ENCODE data around the gene KMT5B.

The KMT5B gene

DNA sequence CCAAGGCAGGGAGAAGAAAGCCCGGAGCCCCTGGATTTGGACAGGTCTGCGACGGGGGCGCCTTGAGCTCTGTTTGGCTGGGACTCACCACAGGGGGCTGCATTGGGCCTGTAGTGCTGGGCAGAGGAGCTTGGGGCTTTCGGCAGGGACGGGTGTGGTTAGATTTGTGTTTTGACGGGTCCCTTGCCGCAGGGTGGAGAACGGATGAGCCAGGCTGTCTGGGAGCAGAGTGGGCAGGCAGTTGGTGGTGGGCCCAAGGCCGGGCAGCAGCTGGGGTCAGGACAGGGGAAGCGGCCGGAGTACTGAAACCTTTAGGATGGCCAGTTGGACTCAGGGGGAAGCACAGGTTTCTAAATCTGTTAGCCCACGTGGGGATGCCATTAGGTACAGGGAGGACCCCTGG, 45.3 kb upstream of the KMT5B start:
- no peaks in the 10 kb centered on the region for H3K27me3 ChIP-seq (replicated peaks in 2 of 5; ENCODE audit: control insufficient read depth in 4 of 5, insufficient read depth in 5 of 5, low read length in 4 of 5)
- ChIA-PET POLR2A (no interaction called here), CTCF (interaction anchor here (0.5 to 10.0 kb wide), 14 partner anchors 9 to 126 kb away, joined by 3 to 188 read pairs (median 4); partner anchors contain the start of gene C11orf24)
- WGBS (ENCODE audit: insufficient coverage) = 94% methylated on average over 13 of the region's 13 CpGs
- DNase-seq = no peak
- no peak overlapping the region for H3K27ac ChIP-seq (ENCODE audit: insufficient read depth in 1 of 2, low read depth in 1 of 2, low read length in 2 of 2, poor library complexity in 1 of 2, severe bottlenecking in 2 of 2)
- peaks cover 0 to 4% (median 2%) of the 10 kb centered on the region in 4 experiments for H3K4me1 ChIP-seq (ENCODE audit: control extremely low read depth in 1 of 4, control insufficient read depth in 4 of 4, insufficient read depth in 4 of 4, low read length in 3 of 4)
- H3K36me3 ChIP-seq (ENCODE audit: control insufficient read depth in 4 of 4, insufficient read depth in 4 of 4, low read length in 3 of 4) = peaks cover under 1 to 25% (median 18%) of the 10 kb centered on the region in 4 experiments
- no peaks in the 10 kb centered on the region for H3K9me3 ChIP-seq (ENCODE audit: control extremely low read depth in 1 of 5, control insufficient read depth in 4 of 5, insufficient read depth in 2 of 5, low read depth in 1 of 5, low read length in 4 of 5)
- no peak overlapping the region for H3K4me3 ChIP-seq (ENCODE audit: control insufficient read depth in 1 of 7, extremely low read depth in 1 of 7, insufficient read depth in 4 of 7, low read depth in 2 of 7, low read length in 6 of 7)

DNA sequence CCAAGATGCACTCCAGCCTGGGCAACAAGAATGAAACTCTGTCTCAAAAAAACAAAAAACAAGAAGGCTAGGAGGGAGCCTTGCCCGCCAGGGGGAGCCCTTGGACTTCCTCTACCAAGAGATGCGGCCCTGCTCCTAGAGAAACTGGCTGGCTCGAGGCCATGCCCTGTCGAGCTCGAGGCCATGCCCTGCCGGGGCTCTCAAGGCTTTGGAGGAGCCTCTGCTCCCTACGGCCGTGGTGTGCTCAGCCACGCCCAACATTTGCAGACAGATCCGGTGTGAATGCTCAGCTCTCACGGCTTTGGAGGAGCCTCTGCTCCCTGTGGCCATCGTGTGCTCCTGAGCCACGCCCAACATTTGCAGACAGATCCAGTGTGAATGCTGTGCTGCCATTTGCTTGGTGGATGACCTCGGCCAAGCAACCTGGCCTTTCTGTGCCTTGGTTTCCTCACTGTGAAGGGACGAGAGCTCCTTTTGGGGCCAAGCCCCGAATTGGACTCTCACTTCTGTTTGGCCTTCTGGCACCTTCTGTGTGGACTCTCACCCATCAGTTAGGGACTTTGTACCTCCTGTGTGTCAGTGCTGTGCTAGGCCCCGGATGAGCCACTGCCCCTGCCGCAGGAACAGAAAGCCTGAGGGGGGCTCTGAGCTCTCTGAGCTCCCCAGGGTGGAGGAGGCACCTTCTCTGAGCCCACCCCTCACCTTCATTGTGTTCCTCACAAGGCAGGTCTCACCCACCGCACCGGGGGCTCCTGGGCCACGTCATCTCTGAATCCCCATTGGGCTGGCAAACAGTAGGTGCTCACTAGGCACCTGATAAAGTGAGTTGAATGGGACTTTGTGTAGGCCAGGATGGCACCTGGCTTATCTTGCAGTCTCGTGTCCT, 44.6 kb upstream of the KMT5B start:
- WGBS (ENCODE audit: insufficient coverage) = 40% methylated on average over 19 of the region's 22 CpGs
- CTCF ChIA-PET = interaction anchor here (0.6 to 10.0 kb wide), 25 partner anchors 9 to 191 kb away, joined by 3 to 188 read pairs (median 4); partner anchors contain the start of gene C11orf24
- H3K36me3 ChIP-seq (ENCODE audit: control insufficient read depth in 4 of 4, insufficient read depth in 4 of 4, low read length in 3 of 4) = peaks cover 0 to 19% (median 14%) of the 10 kb centered on the region in 4 experiments
- H3K27ac ChIP-seq (ENCODE audit: insufficient read depth in 1 of 2, low read depth in 1 of 2, low read length in 2 of 2, poor library complexity in 1 of 2, severe bottlenecking in 2 of 2) = no peak overlapping the region
- H3K4me1 ChIP-seq (ENCODE audit: control extremely low read depth in 1 of 4, control insufficient read depth in 4 of 4, insufficient read depth in 4 of 4, low read length in 3 of 4) = peaks cover 0 to 4% (median 2%) of the 10 kb centered on the region in 4 experiments
- H3K27me3 ChIP-seq (replicated peaks in 2 of 5; ENCODE audit: control insufficient read depth in 4 of 5, insufficient read depth in 5 of 5, low read length in 4 of 5) = no peaks in the 10 kb centered on the region
- POLR2A ChIA-PET = interaction anchor here (0.9 kb wide), 1 partner anchor 13 kb away, joined by 5 read pairs; no protein-coding TSS in a partner anchor
- peak; percentile 90 to 96 (median 92) for DNase-seq
- H3K4me3 ChIP-seq (ENCODE audit: control insufficient read depth in 1 of 7, extremely low read depth in 1 of 7, insufficient read depth in 4 of 7, low read depth in 2 of 7, low read length in 6 of 7) = no peak overlapping the region
- no peaks in the 10 kb centered on the region for H3K9me3 ChIP-seq (ENCODE audit: control extremely low read depth in 1 of 5, control insufficient read depth in 4 of 5, insufficient read depth in 2 of 5, low read depth in 1 of 5, low read length in 4 of 5)

GRCh38 chr11:68256331-68256741, 43.2 kb upstream of the KMT5B start:
- H3K27ac ChIP-seq (ENCODE audit: insufficient read depth in 1 of 2, low read depth in 1 of 2, low read length in 2 of 2, poor library complexity in 1 of 2, severe bottlenecking in 2 of 2) = no peak overlapping the region
- peaks cover 0 to 4% (median 2%) of the 10 kb centered on the region in 4 experiments for H3K4me1 ChIP-seq (ENCODE audit: control extremely low read depth in 1 of 4, control insufficient read depth in 4 of 4, insufficient read depth in 4 of 4, low read length in 3 of 4)
- H3K36me3 ChIP-seq (ENCODE audit: control insufficient read depth in 4 of 4, insufficient read depth in 4 of 4, low read length in 3 of 4) = peaks cover 0 to 5% (median 3%) of the 10 kb centered on the region in 4 experiments
- DNase-seq = no peak
- no peak overlapping the region for H3K4me3 ChIP-seq (ENCODE audit: control insufficient read depth in 1 of 7, extremely low read depth in 1 of 7, insufficient read depth in 4 of 7, low read depth in 2 of 7, low read length in 6 of 7)
- WGBS (ENCODE audit: insufficient coverage) = 93% methylated on average over 7 of the region's 9 CpGs
- ChIA-PET CTCF (interaction anchor here (1.0 to 10.0 kb wide), 12 partner anchors 8 to 128 kb away, joined by 3 to 188 read pairs (median 6); partner anchors contain the start of gene C11orf24), POLR2A (no interaction called here)
- H3K27me3 ChIP-seq (replicated peaks in 2 of 5; ENCODE audit: control insufficient read depth in 4 of 5, insufficient read depth in 5 of 5, low read length in 4 of 5) = no peaks in the 10 kb centered on the region
- peaks cover 0 to 4% (median 2%) of the 10 kb centered on the region in 5 experiments for H3K9me3 ChIP-seq (ENCODE audit: control extremely low read depth in 1 of 5, control insufficient read depth in 4 of 5, insufficient read depth in 2 of 5, low read depth in 1 of 5, low read length in 4 of 5)

- peaks cover 0 to 4% (median 2%) of the 10 kb centered on the region in 4 experiments for H3K4me1 ChIP-seq (ENCODE audit: control extremely low read depth in 1 of 4, control insufficient read depth in 4 of 4, insufficient read depth in 4 of 4, low read length in 3 of 4)
- ChIA-PET CTCF (interaction anchor here (2.6 to 10.0 kb wide), 4 partner anchors 17 to 129 kb away, joined by 12 to 188 read pairs (median 34); partner anchors contain the start of gene C11orf24), POLR2A (no interaction called here)
- H3K27ac ChIP-seq (ENCODE audit: insufficient read depth in 1 of 2, low read depth in 1 of 2, low read length in 2 of 2, poor library complexity in 1 of 2, severe bottlenecking in 2 of 2) = no peak overlapping the region
- peaks cover 0 to 4% (median 3%) of the 10 kb centered on the region in 5 experiments for H3K9me3 ChIP-seq (ENCODE audit: control extremely low read depth in 1 of 5, control insufficient read depth in 4 of 5, insufficient read depth in 2 of 5, low read depth in 1 of 5, low read length in 4 of 5)
- H3K4me3 ChIP-seq (ENCODE audit: control insufficient read depth in 1 of 7, extremely low read depth in 1 of 7, insufficient read depth in 4 of 7, low read depth in 2 of 7, low read length in 6 of 7) = no peak overlapping the region
- 91% methylated on average over 10 of the region's 13 CpGs for WGBS (ENCODE audit: insufficient coverage)
- peaks cover 0 to 2% (median under 1%) of the 10 kb centered on the region in 4 experiments for H3K36me3 ChIP-seq (ENCODE audit: control insufficient read depth in 4 of 4, insufficient read depth in 4 of 4, low read length in 3 of 4)
- no peaks in the 10 kb centered on the region for H3K27me3 ChIP-seq (replicated peaks in 2 of 5; ENCODE audit: control insufficient read depth in 4 of 5, insufficient read depth in 5 of 5, low read length in 4 of 5)
- DNase-seq = no peak
Observed at GRCh38 chr11:68255526-68255925, 42.4 kb upstream of the KMT5B start.

- Histone ChIP-seq H3K36me3 (ENCODE audit: control insufficient read depth in 4 of 4, insufficient read depth in 4 of 4, low read length in 3 of 4) (no peaks in the 10 kb centered on the region), H3K4me3 (ENCODE audit: control insufficient read depth in 1 of 7, extremely low read depth in 1 of 7, insufficient read depth in 4 of 7, low read depth in 2 of 7, low read length in 6 of 7) (no peak overlapping the region), H3K9me3 (ENCODE audit: control extremely low read depth in 1 of 5, control insufficient read depth in 4 of 5, insufficient read depth in 2 of 5, low read depth in 1 of 5, low read length in 4 of 5) (peaks cover 0 to 4% (median 3%) of the 10 kb centered on the region in 5 experiments), H3K4me1 (ENCODE audit: control extremely low read depth in 1 of 4, control insufficient read depth in 4 of 4, insufficient read depth in 4 of 4, low read length in 3 of 4) (peaks cover 0 to 4% (median 2%) of the 10 kb centered on the region in 4 experiments), H3K27me3 (replicated peaks in 2 of 5; ENCODE audit: control insufficient read depth in 4 of 5, insufficient read depth in 5 of 5, low read length in 4 of 5) (no peaks in the 10 kb centered on the region), H3K27ac (ENCODE audit: insufficient read depth in 1 of 2, low read depth in 1 of 2, low read length in 2 of 2, poor library complexity in 1 of 2, severe bottlenecking in 2 of 2) (no peak overlapping the region)
- 97% methylated on average over 14 of the region's 14 CpGs for WGBS (ENCODE audit: insufficient coverage)
- CTCF ChIA-PET = interaction anchor here (1.6 to 3.6 kb wide), 2 partner anchors 10 to 43 kb away, joined by 4 to 37 read pairs; no protein-coding TSS in a partner anchor
- POLR2A ChIA-PET = no interaction called here
- no peak for DNase-seq
Observed at GRCh38 chr11:68254421-68254820, 41.3 kb upstream of the KMT5B start.

- ChIA-PET POLR2A (no interaction called here), CTCF (interaction anchor here (0.6 to 3.6 kb wide), 7 partner anchors 10 to 215 kb away, joined by 3 to 37 read pairs (median 3); no protein-coding TSS in a partner anchor)
- no peaks in the 10 kb centered on the region for H3K27me3 ChIP-seq (replicated peaks in 2 of 5; ENCODE audit: control insufficient read depth in 4 of 5, insufficient read depth in 5 of 5, low read length in 4 of 5)
- no peak overlapping the region for H3K27ac ChIP-seq (ENCODE audit: insufficient read depth in 1 of 2, low read depth in 1 of 2, low read length in 2 of 2, poor library complexity in 1 of 2, severe bottlenecking in 2 of 2)
- 91% methylated on average over 3 of the region's 3 CpGs for WGBS (ENCODE audit: insufficient coverage)
- DNase-seq = no peak
- H3K36me3 ChIP-seq (ENCODE audit: control insufficient read depth in 4 of 4, insufficient read depth in 4 of 4, low read length in 3 of 4) = no peaks in the 10 kb centered on the region
- no peaks in the 10 kb centered on the region for H3K4me1 ChIP-seq (ENCODE audit: control extremely low read depth in 1 of 4, control insufficient read depth in 4 of 4, insufficient read depth in 4 of 4, low read length in 3 of 4)
- H3K4me3 ChIP-seq (ENCODE audit: control insufficient read depth in 1 of 7, extremely low read depth in 1 of 7, insufficient read depth in 4 of 7, low read depth in 2 of 7, low read length in 6 of 7) = no peak overlapping the region
- peaks cover 0 to 8% (median 5%) of the 10 kb centered on the region in 5 experiments for H3K9me3 ChIP-seq (ENCODE audit: control extremely low read depth in 1 of 5, control insufficient read depth in 4 of 5, insufficient read depth in 2 of 5, low read depth in 1 of 5, low read length in 4 of 5)
Observed at GRCh38 chr11:68251765-68252164, 38.7 kb upstream of the KMT5B start.

All from common myeloid progenitor, CD34-positive (primary cell).